GM23338 (cell line): ENCODE results near the gene NTNG1.

Experiments
- CREB1 ChIP-seq: fragments of 250-450 bp; sonication (Bioruptor Pico); IDR thresholded peaks from 2 replicates; pipeline ENCODE4 v1.5.0; 2020; ENCODE audit warnings: low read depth, mild to moderate bottlenecking, moderate library complexity
- CTCF ChIP-seq, 2 experiments: fragments of 200-600 bp in 1 of 2; sonication (generic) in 1 of 2; conservative IDR thresholded peaks; 2 replicates each; pipeline versions ENCODE4 v1.5.1 to v1.6.1; 2016 to 2017; ENCODE audit warnings: antibody characterized with exemption in 2 of 2, low read depth in 2 of 2, mild to moderate bottlenecking in 2 of 2, moderate library complexity in 1 of 2
- EZH2 ChIP-seq: fragments of 200-600 bp; sonication (generic); IDR thresholded peaks from one replicate; pipeline ENCODE4 v1.8.0; 2017; ENCODE audit warnings: antibody characterized with exemption, mild to moderate bottlenecking, low read depth; ENCODE audit not compliant: unreplicated experiment
- EZH2phosphoT487 ChIP-seq: fragments of 200-600 bp; sonication (generic); IDR thresholded peaks from one replicate; pipeline ENCODE4 v1.8.1; 2018; ENCODE audit warnings: antibody characterized with exemption; ENCODE audit not compliant: unreplicated experiment
- JUNB ChIP-seq: IDR thresholded peaks from one replicate; pipeline ENCODE4 v1.6.1; 2016; ENCODE audit warnings: antibody characterized with exemption; ENCODE audit not compliant: unreplicated experiment
- POLR2AphosphoS5 ChIP-seq: IDR thresholded peaks from 2 replicates; pipeline ENCODE4 v1.6.1; 2016; ENCODE audit warnings: antibody characterized with exemption, low read depth

- TF ChIP-seq CTCF (conservative IDR thresholded peaks at IDR 0.05; ENCODE audit: low read depth in 2 of 2), result no peak
- no peak for TF ChIP-seq EZH2phosphoT487
- TF ChIP-seq EZH2, result no peak
- TF ChIP-seq JUNB, result no peak
- no peak for TF ChIP-seq POLR2AphosphoS5
- TF ChIP-seq CREB1 (CRISPR knock-in tag), result no peak
These were observed 61.2 kb downstream of the NTNG1 start for GRCh38 chr1:107202007-107202406.
